Panc1 (cell line): Measurements from ENCODE around the gene CCDC57. TPM values are rescaled to one million over a fixed set of nuclear protein-coding genes. Genes with fewer than 3 reads are reported as not detected.

ENCODE experiments used
- ATAC-seq: fragments of 200-7000 bp; cut with Tn5 transposase; 2 replicates; pipeline ENCODE4 v1.9.1; 2020; ENCODE audit warnings: mild to moderate bottlenecking, moderate library complexity
- BruUV-seq: library from RNA; stranded (reverse); fragments of 400-500 nt; replicated peaks from 2 replicates; lab custom pipeline; 2021; lab: Mats Ljungman, UMichigan
- CTCF ChIA-PET: fragments of 300-600 bp; sonication (Branson Sonifier 250); formaldehyde crosslinking; loops from one replicate; lab custom pipeline; 2022; ENCODE audit warnings: antibody characterized with exemption; lab: Charles Lee
- POLR2A ChIA-PET: fragments of 300-600 bp; sonication (Branson Sonifier 250); formaldehyde crosslinking; loops from one replicate; lab custom pipeline; 2022; ENCODE audit warnings: antibody characterized with exemption; lab: Charles Lee
- DNase-seq: peaks from one replicate; pipeline ENCODE4 v3.0.0-alpha.2; 2010; ENCODE audit warnings: low read depth, low spot score
- H3K27ac ChIP-seq: 2 replicates; pipeline ENCODE4 v1.5.1; 2011; ENCODE audit warnings: mild to moderate bottlenecking, low read length, inconsistent platforms
- H3K27me3 ChIP-seq: fragments of 200-500 bp; sonication (Bioruptor generic); 2 replicates; pipeline ENCODE4 v1.6.0; 2014; ENCODE audit warnings: low read length, inconsistent platforms; ENCODE audit not compliant: control insufficient read depth, insufficient read depth
- H3K36me3 ChIP-seq: fragments of 200-500 bp; sonication (Bioruptor generic); 2 replicates; pipeline ENCODE4 v1.5.1; 2014; ENCODE audit warnings: inconsistent platforms, mild to moderate bottlenecking, low read length, moderate library complexity; ENCODE audit not compliant: control insufficient read depth, insufficient read depth
- H3K4me1 ChIP-seq: 2 replicates; pipeline ENCODE4 v1.5.1; 2011; ENCODE audit warnings: inconsistent platforms, mild to moderate bottlenecking, low read length, moderate library complexity; ENCODE audit not compliant: control insufficient read depth, insufficient read depth
- H3K4me3 ChIP-seq, 2 experiments: 2 replicates each; pipeline ENCODE4 v1.5.1; 2011 to 2012; ENCODE audit warnings: low read depth in 2 of 2, low read length in 2 of 2, mild to moderate bottlenecking in 2 of 2, inconsistent platforms in 1 of 2, moderate library complexity in 1 of 2
- H3K9me3 ChIP-seq: fragments of 200-500 bp; sonication (Bioruptor generic); 2 replicates; pipeline ENCODE4 v1.5.1; 2014; ENCODE audit warnings: low read depth, mild to moderate bottlenecking, inconsistent platforms, low read length, moderate library complexity; ENCODE audit not compliant: control insufficient read depth, insufficient read depth
- CTCF ChIP-seq: fragments of 450-650 bp; IDR thresholded peaks from 2 replicates; pipeline ENCODE4 v1.5.1; 2017; ENCODE audit warnings: mild to moderate bottlenecking
- POLR2AphosphoS5 ChIP-seq: IDR thresholded peaks from 2 replicates; pipeline ENCODE4 v1.6.1; 2012; ENCODE audit warnings: mild to moderate bottlenecking, low read depth, low read length, moderate library complexity
- REST ChIP-seq, 2 experiments: IDR thresholded peaks; 2 replicates each; pipeline ENCODE4 v1.6.1; 2011 to 2012; ENCODE audit warnings: low read depth in 2 of 2, control low read depth in 1 of 2, low read length in 1 of 2, mild to moderate bottlenecking in 1 of 2, moderate library complexity in 1 of 2; ENCODE audit not compliant: insufficient read depth in 1 of 2
- SIN3A ChIP-seq: IDR thresholded peaks from 2 replicates; pipeline ENCODE4 v1.6.1; 2012; ENCODE audit warnings: low read depth, mild to moderate bottlenecking, low read length, moderate library complexity, borderline replicate concordance; ENCODE audit not compliant: insufficient read depth
- TCF7L2 ChIP-seq: IDR thresholded peaks from 2 replicates; pipeline ENCODE4 v1.6.1; 2011; ENCODE audit warnings: mild to moderate bottlenecking, low read depth, low read length, inconsistent platforms
- in situ Hi-C: cut with HindIII; loops from 2 replicates; pipeline ENCODE4 v1.10.0; 2016; ENCODE audit warnings: low sequenced_read_pairs, low pct_unique_long_range_greater_than_20kb
- intact Hi-C: fragments of 100-400 bp; cut with micrococcal nuclease; formaldehyde crosslinking; loops from one replicate; pipeline ENCODE4 v1.10.0; 2022; ENCODE audit not compliant: unreplicated experiment
- total RNA-seq: library from RNA; stranded (reverse); gene quantifications from one replicate; pipeline ENCODE4 v1.2.1, GENCODE V29; 2021; ENCODE audit not compliant: unreplicated experiment

CCDC57 gene
- total RNA-seq, 1 experiment from 2014 or later, result 63.6 TPM

- ATAC-seq (peak; percentile 80), DNase-seq (no peak)
- ChIA-PET POLR2A (interaction anchor here (0.6 to 1.0 kb wide), 4 partner anchors 8 to 144 kb away, joined by 3 to 7 read pairs (median 6); no protein-coding TSS in a partner anchor), CTCF (interaction anchor here (0.7 kb wide), 1 partner anchor 15 kb away, joined by 3 read pairs; no protein-coding TSS in a partner anchor)
- Histone ChIP-seq H3K27me3 (no peaks in the 10 kb centered on the region), H3K4me3 (peak within 1 kb of the TSS; percentile 86 to 88), H3K27ac (peak within 1 kb of the TSS; percentile 97), H3K4me1 (peaks cover 59% of the 10 kb centered on the region), H3K9me3 (no peaks in the 10 kb centered on the region), H3K36me3 (peaks cover 21% of the 10 kb centered on the region)
- intact Hi-C loops (no loop called here), in situ Hi-C loops (no loop called here)
- no TSS peak for BruUV-seq
- TF ChIP-seq POLR2AphosphoS5, result peak; percentile 97
- TF ChIP-seq CTCF, result peak; percentile 87; the same call in 1 of the 2 replicates
- peak in 1 of 2 experiments; percentile 17; a peak in 1 of 4 replicates for TF ChIP-seq REST (IDR thresholded peaks at IDR 0.05; ENCODE audit: insufficient read depth in 1 of 2, low read depth in 2 of 2, low read length in 1 of 2)
- TF ChIP-seq TCF7L2, result no peak
- peak; percentile 95; the same call in 1 of the 2 replicates for TF ChIP-seq SIN3A
Measured at GRCh38 chr17:82098169-82098938, 114.3 kb downstream of the CCDC57 start, which contains the start of gene FASN. FASN (minus strand) TSS chr17:82098236; CDS start chr17:82096445, 1,791 bp downstream.

DNA sequence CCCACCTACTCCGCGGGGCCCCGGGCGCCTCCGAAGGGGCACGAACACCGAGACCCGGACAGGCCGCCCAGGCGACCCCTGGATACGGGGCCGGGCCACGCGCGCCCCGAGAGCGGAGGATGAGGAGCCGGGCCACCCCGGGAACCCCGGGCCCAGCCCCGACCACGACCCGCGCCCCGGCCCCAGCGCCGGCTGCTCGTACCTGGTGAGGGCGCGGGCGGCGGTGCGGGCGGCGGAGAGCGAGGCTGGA is 114.8 kb downstream of the CCDC57 start:
- H3K36me3 ChIP-seq, result peaks cover 25% of the 10 kb centered on the region
- POLR2A ChIA-PET, result interaction anchor here (0.6 kb wide), 1 partner anchor 8 kb away, joined by 6 read pairs; no protein-coding TSS in a partner anchor
- H3K27ac ChIP-seq, result peak overlapping the region; percentile 86
- intact Hi-C loops, result no loop called here
- no peaks in the 10 kb centered on the region for H3K27me3 ChIP-seq
- BruUV-seq, result no TSS peak
- in situ Hi-C loops, result no loop called here
- no peaks in the 10 kb centered on the region for H3K9me3 ChIP-seq
- H3K4me3 ChIP-seq, result peak overlapping the region; percentile 86 to 88
- ATAC-seq (no peak; the same call in none of the 2 replicates), DNase-seq (no peak)
- CTCF ChIA-PET, result no interaction called here
- TF ChIP-seq SIN3A (no peak), REST (IDR thresholded peaks at IDR 0.05; ENCODE audit: insufficient read depth in 1 of 2, low read depth in 2 of 2, low read length in 1 of 2) (no peak), POLR2AphosphoS5 (no peak), TCF7L2 (peak; percentile 14; the same call in 1 of the 2 replicates), CTCF (no peak)
- peaks cover 55% of the 10 kb centered on the region for H3K4me1 ChIP-seq
